GDM1 (cell line): ENCODE data around the gene FBXL16.

ENCODE experiments used
- DNase-seq: peaks from one replicate; lab custom pipeline; 2025; lab: John Stamatoyannopoulos, UW

FBXL16 gene

GRCh38 chr16:676913-677312, 28.7 kb downstream of the FBXL16 start:
- no peak for DNase-seq

GRCh38 chr16:676565-676902, 29.1 kb downstream of the FBXL16 start:
- no peak for DNase-seq

- DNase-seq = no peak
These were observed 29.6 kb downstream of the FBXL16 start for GRCh38 chr16:675884-676564.

GRCh38 chr16:674968-675883, 30.4 kb downstream of the FBXL16 start, which contains the start of gene RHBDL1:
TSS of gene RHBDL1 (plus strand) at chr16:675671. CDS start at chr16:675791, 120 bp downstream.
- DNase-seq = no peak

GRCh38 chr16:674214-674881, 31.3 kb downstream of the FBXL16 start:
- DNase-seq = no peak

GRCh38 chr16:673399-673991, 32.1 kb downstream of the FBXL16 start:
- no peak for DNase-seq

GRCh38 chr16:672851-673250, 32.8 kb downstream of the FBXL16 start:
- no peak for DNase-seq

GRCh38 chr16:672371-672770, 33.2 kb downstream of the FBXL16 start:
- no peak for DNase-seq

GRCh38 chr16:671353-672131, 34.1 kb downstream of the FBXL16 start:
- no peak for DNase-seq

GRCh38 chr16:670485-671352, 34.9 kb downstream of the FBXL16 start:
- DNase-seq = no peak

- DNase-seq = no peak
These were observed 35.9 kb downstream of the FBXL16 start for GRCh38 chr16:669666-670065.

GRCh38 chr16:668519-669171, 37.0 kb downstream of the FBXL16 start:
- DNase-seq = no peak

GRCh38 chr16:667780-668518, 37.7 kb downstream of the FBXL16 start, which contains the start of gene RHOT2:
TSS of gene RHOT2 (plus strand) at chr16:668132. CDS start at chr16:668200, 68 bp downstream.
- DNase-seq = peak; percentile 90

GRCh38 chr16:667113-667779, 38.4 kb downstream of the FBXL16 start:
- DNase-seq = no peak

GRCh38 chr16:666572-666971, 39.0 kb downstream of the FBXL16 start:
- no peak for DNase-seq

- DNase-seq = no peak
These were observed 43.0 kb downstream of the FBXL16 start for GRCh38 chr16:662597-662996.

- no peak for DNase-seq
These were observed 43.5 kb downstream of the FBXL16 start for GRCh38 chr16:662095-662494.

- DNase-seq = no peak
These were observed 44.3 kb downstream of the FBXL16 start for GRCh38 chr16:661184-661821.
